Measurements from ENCODE around the gene PPM1K. TPM values are rescaled to one million over a fixed set of nuclear protein-coding genes. Genes with fewer than 3 reads are reported as not detected.
A peak's percentile ranks its signal among the peaks of the same experiment; 100 is the strongest.
"Not testable (repeated sequence)": the region's sequence is repeated elsewhere in the genome, so short reads cannot be mapped to it uniquely, and the experiment has no call there.

PPM1K gene
- polyA plus RNA-seq (2013, experiment 1 of 2; ENCODE audit: insufficient read length), result 5.1 TPM
- polyA plus RNA-seq (2013, experiment 2 of 2; ENCODE audit: insufficient read length), result 5.7 TPM

DNA sequence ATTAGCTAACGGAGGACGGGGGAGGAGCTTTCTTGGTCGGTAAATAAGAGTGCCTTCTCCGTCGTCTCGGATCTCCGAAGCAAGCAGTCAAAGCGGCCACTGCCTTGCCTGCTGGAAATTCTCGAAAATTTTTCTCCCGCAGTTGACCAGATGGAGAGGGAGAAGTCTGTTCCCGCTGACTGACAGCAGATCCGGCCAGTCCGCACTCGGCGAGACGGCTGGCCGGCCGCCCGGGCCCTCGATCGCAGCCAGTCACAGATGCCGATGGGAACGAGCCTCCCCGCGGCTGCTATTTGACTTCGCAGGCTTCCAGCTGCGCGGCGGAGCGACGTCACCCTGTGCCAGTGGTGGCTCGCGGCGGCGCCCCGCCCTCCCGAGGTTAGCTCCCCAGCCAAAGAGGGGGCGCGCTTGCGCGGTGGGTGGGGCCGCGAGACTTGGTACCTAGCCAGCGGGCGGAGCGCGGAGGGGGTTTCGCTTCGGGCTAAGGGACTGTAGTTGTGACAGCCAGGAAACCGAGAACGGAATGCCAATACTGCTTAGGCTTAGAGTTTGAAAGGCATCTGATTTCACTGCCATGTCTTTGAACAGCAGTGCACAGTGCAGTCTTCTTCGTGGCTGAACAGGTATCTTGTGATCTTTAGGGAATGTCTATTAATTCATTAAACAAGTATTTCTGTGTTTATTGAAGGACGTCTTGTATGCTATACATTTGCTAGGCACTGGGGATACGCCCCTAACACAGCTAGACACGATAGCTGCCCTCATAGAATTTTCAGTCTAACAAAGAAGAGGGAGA is at the start of gene PPM1K:
Gene PPM1K, minus strand, starts transcription at position 123 of the 796 bp plus-strand sequence. CDS start 5,978 bp downstream, outside the sequence.
- peak; percentile 99 for DNase-seq

DNA sequence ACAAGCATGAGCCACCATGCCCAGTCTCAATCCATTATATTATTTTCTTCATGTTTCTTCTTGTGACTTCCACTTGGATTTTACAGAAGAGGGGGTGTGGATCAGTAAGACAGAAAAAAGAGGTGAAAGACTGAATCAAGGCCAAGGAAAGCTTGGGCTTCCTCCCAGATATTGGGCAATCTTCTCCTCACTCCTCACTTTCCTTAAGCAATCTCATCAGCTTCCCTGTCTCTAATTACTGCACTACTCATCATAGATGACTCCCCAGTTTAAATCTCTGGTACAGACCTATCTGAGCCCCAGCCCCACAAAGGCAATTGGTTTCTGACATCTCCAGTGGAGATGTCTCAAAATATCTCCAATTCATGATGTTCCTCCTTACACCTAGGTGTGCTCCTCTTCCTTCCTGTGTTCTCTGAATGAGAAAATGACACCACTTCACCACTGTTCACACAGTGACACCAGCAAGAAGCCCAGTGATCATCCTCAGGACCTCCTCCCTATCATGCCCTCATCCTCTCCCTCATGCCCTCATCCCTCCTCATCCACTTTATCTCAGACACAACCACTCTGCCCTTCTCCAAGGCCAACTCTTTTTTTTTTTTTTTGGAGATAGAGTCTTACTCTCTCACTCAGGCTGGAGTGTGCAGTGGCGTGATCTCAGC is 49.5 kb upstream of the PPM1K start:
- DNase-seq, result no peak

DNA sequence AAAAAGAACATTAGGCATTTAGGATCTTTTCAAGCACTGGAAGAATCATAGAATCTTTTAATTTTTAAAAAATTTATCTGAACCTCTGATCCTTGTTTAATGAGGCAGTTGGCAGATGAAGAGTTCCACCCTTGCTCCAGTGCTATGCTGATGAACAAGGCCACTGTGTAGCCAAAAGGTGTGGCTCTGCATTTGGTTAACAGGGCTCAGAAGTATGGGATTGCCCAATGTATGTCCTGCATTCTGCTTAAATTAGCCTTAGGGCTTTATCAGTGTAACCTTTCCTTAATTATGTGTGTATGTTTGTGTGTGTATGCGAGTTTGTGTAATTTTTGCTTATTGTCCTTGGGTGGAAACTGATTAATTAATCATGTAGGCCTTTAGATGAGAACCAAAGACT is 43.3 kb upstream of the PPM1K start:
- DNase-seq, result no peak

DNA sequence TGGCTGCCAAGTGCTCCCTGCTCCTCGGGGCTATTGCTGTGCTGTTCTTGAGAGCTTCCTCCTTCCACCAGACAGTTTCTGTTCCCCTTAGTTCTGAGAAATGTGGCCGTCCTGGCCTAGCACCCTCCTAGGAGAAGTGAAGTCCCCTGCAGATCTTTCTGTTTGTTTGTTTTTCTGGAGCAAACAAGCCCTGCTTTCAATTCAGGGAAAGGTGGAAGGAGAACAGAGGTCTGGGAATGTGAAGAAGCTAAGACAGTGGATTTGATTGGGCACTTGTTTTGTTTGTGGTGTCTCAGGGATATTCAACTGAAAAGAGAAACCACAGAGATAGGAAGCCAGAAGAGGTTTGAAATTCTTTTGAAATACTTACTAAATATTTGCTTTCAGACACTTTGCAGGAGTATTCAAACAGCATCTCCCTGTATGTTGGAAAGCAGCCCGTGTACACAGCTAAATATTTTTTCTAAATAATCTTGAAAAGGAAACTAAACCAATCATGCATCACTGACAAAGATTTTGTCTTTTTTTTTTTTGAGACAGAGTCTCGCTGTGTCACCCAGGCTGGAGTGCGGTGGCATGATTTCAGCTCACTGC is 36.5 kb upstream of the PPM1K start:
- no peak for DNase-seq

DNA sequence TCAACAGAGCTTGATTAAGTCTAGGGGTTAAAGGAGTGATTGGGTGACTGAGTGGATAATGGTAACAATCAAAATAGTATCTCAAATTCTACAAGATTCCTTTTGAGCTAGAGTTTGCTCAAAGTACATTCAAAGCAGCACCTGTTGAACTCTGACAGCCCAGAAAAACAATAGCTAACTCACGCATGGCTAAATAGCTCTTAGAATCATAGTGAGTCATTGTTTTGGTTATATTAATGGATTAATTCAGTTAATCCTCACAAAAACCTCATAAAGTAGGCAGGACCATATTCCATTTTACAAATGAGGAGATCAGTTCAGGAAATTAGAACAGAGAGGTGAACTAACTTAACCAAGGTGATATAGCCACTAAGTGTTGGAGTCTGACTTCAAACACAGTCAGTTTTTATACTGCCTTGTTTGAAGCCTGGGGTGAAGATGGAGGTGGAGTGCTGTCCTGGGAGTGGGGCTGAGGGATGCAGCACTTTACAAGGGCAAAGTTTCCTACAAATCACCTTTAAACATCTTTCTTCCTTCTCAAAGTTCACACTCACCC is 35.9 kb upstream of the PPM1K start:
- DNase-seq, result no peak

DNA sequence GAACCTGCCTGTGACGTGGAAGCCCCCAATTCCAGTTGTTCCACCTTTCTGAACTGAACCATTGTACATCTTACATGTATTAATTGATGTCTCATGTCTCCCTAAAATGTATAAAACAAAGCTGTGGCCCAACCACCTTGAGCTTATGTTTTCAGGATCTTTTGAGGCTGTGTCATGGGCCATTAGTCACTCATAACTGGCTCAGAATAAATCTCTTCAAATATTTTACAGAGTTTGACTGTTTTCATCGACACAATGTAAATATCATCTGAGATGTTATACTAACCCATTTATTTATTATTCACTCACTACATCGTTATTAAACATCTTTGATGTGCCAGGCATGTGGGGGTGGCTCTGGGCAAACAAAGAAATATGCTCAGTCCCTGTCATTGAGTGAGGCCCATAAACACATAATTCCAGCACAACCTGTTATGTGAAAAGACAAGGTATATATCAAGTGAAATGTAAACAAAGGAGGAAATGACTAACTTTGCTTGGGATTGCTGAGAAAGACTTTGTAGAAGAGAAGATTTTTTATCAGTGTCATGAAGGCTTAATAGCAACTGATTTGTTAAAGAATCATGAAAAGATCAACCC is 34.5 kb upstream of the PPM1K start:
- no peak for DNase-seq

DNA sequence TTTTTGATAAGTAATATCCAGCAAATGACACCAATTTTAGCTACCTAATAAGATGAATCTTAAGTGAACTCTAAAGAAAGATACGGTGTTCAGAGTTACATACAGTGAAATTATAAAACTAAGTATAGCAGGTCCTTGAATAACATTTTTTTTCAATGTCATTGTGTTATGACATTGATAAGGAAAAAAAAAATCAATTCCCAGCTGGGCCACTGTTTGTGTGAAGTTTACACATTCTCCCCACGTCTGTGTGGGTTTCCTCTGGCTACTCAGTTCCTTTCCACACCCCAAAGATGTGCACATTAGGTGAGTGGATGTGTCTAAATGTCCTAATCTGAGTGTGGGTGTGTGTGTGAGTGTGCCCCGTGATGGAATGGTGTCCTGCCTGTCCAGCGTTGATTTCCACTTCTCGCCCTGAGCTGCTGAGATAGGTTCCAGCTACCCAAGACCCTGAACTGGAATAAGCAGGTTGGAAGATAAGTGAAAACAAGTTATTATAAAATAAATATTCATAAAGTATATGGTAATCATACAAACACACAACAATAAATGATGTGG is 31.2 kb upstream of the PPM1K start:
- no peak for DNase-seq

DNA sequence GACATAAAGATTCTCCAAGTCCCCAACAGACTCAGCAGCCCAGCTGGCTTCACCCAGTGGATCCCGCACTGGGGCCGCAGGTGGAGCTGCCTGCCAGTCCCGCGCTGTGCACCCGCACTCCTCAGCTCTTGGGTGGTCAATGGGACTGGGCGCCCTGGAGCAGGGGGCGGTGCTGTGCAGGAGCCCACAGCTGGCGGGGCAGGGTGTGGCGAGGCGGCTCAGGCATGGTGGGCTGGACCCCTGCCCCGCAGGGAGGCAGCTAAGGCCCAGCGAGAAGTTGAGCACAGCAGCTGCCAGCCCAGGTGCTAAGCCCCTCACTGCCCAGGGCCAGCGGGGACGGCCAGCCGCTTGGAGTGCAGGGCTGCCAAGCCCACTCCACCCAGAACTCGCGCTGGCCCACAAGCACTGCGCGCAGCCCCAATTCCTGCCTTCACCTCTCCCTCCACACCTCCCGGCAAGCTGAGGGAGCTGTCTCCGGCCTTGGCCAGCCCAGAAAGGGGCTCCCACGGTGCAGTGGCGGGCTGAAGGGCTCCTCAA is 28.8 kb upstream of the PPM1K start:
- not testable (repeated sequence) for DNase-seq

DNA sequence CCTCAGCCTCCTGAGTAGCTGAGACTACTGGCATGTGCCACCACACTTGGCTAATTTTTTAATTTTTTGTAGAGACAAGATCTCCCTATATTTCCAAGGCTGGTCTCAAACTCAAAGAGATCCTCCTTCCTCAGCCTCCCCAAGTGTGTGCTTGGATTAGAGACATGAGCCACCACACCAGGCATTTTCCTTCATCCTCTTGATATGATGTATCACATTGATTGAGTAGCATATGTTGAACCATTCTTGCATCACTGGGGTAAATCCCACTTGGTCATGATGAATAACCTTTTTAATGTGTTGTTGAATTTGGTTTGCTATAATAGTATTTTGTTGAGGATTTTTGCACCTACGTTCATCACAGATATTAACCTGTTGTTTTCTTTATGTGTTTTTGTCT is 24.2 kb upstream of the PPM1K start:
- DNase-seq, result no peak

DNA sequence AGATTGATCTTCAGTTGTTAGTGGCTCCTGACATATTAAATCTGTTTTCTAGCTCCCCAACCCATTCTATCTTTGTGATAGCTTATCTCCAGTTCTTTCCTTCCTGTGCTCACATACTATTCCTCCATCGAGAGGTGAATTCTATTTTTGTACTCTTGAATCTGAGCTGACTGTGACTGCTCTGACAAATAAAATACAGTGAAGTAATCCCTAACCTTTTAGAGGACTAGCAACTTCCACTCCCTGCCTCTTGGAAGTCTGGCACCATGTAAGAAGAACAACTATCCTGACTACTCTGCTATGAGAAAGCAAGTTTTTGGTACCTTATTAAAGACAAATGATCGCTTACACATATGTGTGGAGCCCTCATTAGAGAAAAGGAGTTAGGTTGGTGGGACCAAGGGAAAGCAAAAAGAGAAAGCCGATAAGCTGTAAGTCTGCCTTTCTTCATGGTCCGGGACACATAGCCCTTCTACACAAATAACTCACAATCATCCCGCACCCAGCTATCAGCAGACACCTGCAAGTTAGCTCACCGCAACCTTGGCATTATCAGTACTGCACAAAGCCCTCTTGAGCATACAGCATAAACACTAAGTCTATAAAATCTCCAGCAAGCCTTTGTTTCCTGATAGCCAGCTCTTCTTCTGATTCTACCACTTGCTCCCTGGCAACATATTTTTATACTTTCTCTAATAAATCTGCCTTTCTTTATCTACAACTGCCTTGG is 13.5 kb upstream of the PPM1K start:
- no peak for DNase-seq

DNA sequence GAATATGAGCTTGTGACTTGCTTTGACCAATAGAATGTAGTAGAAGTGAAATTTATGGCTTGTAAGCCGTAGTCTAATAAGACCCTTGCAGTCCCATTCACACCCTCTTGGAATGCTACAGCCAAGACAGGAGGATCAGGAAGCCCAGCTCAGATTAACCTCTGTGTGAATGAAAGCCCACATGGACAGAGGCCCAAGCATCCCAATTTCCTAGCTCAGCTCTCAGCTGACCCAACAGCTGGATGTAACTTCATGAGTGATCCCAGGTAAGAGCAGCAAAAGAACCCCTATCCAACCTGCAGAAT is 12.8 kb upstream of the PPM1K start:
- DNase-seq, result no peak

DNA sequence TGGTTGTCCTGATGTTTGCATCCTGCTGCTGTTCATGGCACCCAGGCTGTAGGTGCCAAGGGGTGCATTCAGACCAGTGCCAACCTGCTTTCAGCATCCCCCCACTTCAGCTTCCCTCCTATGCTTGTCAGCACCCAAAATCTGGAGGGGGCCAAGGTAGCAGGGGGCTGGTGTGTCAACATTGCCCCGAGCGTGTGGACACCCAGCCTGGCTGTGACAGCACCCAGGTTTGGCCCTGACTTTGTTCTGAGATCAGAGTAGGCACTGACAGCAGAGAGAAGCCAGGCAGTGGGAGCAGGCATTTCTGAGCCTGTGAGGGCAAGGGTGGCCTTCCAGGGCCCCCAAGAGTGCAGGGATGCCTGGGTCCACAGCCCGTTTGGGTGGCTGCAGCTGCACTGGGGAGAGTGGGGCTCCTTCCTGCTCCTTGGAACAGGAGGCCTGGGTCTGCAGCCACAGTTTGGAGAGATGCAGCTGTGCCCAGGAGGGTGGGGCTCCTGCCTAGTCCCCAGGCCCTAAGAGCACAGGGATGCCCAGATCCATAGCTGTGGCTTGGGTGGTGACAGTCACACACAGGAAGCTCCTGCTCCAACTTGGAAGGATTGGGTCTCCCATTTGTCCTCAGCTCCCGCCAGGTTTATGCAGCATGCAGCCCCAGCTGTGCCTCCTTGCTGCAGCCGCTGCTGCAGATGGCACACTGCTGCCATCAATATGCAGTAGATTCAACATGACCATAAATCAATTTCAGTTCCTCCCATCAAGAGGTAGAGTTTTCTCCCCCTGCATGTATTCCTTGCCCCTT is 12.3 kb upstream of the PPM1K start:
- no peak for DNase-seq

DNA sequence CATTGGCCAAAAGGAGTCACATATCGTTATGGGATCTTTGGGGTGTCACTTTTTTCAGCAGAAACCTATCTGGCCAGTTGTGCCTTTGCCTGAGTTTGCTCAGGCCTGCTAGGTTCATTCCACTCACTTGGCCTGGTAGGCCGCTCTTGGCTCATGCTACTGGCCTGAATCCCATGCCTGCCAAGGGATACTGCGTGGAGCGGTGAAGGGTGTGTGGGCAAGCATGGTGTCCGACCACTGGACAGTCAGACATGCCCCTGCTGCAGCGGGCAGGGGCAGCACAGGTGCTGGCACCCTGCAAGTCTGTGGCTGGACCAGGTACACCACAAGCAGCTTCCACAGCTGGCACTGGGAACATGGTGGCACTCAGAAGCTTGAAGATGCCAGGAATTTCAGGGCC is 11.3 kb upstream of the PPM1K start:
- DNase-seq, result no peak

DNA sequence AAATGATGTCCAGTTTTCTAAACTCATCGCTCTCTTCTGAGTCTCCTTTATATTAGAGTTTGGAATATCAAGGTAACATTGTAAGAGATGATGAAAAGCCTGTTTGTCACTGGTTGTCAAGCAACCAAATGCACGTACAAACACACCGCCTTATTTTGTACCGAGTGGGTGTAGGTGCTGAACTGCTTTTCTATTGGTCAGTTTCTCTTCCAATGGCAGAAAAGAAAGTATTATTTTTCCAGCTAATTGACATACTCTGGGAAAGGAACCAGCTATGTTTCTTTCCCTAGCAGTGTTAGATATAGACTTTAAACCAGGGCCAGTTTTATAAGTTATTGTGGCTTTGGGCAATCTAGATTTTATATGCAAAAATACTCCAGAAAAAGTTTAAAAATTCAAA is 6.6 kb upstream of the PPM1K start:
- no peak for DNase-seq

DNA sequence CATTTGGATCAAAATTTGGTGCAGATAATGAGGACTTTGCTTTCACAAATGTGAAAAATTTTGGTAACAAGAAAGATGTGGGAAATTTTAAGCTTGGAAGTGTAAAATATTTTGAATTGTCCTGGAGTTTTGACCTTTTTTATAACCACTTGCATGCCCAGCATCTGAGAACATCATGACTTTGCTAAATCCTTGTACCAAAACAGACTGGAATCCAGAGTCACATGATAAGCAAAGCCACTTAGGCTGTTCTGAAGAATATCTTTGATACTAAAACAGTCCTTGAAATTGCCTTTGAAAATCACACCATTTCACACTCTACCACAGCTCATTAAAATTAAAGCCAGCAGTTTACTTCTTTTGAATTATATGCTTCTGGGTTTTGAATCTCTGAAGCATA is 2.5 kb upstream of the PPM1K start:
- no peak for DNase-seq

DNA sequence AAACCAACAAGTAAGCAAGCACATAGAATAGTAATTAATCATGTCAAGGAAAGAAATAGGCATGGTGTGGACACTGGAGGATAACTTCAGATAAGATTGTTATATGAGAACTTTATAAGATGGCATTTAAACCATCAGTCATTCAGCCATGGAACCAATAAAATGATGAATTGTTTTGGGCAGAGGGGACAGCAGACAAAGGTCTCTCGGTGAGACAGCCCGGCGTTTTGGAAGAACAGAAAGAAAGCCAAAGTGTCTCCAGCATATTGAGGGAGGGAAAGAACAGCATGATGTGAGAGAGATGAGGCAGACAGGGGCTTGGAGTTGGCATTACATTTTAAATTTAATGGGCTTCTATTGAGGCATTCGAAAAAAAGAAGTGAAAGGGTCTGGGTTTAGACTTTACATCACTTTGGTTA is 883 bp upstream of the PPM1K start:
- DNase-seq, result no peak

DNA sequence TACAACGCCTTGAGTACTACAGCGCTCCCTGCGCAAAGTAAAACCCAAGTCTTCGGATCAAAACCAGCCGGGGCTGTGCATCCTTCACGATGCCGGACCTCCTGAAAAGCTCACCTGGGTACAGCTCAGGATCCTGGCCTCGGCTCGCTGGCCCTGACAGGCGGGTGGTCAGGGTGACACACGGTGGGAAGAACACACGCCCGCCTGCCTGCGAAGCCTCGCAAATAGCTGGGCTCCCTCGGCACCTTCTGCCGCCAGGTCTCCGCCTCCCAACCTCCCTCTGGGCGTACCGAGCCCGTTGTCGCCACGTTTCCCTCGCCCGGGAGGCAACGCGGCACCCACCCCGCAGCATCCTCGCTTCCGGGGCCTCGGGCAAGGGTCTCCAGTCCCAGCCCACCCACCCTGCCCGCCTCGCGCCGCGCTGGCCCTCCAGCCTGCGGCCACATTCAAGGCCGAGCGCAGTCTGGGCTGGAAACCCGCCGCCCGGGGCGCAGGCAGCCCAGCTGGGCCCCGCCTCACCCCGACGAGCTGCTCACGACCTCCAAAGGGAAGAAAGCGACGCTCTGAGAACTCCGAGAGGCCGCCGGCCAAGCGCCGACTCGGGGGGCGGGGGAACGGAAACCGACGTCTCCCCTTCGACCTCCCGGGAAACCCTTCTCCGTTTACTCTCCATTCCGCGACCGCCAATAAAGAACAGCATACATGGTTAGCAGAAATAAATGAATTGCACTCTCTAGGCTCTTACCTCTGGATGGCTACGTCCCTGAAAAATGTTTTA is 511 bp downstream of the PPM1K start:
- peak; percentile 64 for DNase-seq

DNA sequence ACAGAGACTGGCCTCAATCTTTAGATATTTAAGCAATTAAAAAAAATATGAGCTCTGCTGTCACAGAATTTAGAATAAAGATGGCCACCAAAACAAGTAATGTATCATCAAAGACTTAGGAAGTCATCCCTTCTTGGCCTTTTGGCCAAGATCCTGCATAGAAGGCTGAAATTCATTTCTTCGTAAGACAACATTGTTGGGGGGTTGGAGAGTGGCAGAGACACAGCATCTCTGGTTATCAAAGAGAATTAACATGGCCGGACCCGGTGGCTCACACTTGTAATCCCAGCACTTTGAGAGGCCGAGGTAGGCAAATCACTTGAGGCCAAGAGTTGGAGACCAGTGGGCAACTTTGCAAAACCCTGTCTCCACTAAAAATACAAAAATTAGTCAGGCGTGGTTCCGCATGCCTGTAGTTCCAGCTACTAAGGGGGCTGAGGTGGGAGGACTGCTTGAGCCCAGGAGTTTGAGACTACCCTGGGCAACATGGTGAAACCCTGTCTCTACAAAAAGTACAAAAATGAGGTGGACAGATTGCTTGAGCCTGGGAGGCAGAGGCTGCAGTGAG is 4.0 kb downstream of the PPM1K start:
- DNase-seq, result no peak

DNA sequence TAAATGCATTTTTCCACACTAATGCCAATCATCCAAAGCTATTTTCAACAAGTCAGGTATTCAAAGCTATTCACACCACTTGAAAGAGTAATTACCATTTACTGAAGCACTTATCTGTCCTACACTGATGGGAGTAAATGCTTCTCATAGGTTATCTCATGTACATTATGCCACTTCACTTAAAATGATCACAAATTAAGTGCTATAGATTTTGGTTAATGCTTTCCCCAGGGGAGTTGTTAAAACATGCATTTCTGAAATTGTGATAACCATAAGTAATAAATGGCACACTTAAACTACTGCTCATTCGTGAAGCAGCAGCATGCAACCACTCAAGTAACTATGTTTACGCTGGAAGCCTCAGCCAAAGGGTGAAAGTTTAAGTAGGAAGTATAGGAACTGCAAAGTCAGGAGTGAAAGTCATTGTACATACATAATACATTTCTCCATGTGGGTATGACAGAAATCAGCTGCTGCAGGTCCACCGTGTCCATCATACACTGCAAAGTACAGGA is 6.6 kb downstream of the PPM1K start:
- DNase-seq, result no peak
